ENCODE data around the gene FAM72C.
A peak's percentile ranks its signal among the peaks of the same experiment; 100 is the strongest.
"Not testable (repeated sequence)": the region's sequence is repeated elsewhere in the genome, so short reads cannot be mapped to it uniquely, and the experiment has no call there.

FAM72C gene

DNA sequence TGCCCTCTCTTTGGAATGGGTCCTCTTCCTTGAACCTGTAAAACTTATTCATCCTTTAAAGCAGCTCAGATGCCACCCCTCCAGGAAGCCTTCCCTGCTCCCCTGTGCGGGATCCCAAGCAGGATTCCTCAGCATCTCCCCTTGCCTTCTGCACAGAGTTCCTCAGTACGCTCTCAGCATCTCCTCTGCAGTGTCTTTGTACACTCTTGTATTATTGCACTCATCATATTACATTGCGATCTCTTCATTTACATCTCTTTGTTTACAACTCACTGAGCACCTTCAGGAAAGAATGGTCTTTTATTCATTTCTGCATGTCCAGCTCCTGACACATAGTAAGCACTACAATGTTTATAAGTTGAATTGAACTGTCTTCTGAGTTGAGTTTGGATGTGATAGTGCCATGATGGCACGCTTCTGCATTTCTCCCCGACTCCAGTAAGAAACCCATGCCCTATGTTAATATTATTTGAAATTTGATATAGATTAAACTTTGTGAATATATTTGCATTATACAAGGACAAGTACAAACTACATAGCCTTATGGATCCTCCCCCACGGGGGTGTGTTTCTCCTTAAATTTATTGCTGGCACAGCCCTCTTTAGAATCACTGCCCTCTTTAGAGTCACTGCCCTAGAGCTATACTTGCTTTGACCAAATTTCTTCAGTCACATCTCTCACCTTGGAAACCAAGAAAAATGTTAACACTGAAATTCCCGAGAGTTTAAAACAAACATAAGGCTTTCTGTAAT is 13.1 kb upstream of the FAM72C start:
- not testable (repeated sequence) for DNase-seq

DNA sequence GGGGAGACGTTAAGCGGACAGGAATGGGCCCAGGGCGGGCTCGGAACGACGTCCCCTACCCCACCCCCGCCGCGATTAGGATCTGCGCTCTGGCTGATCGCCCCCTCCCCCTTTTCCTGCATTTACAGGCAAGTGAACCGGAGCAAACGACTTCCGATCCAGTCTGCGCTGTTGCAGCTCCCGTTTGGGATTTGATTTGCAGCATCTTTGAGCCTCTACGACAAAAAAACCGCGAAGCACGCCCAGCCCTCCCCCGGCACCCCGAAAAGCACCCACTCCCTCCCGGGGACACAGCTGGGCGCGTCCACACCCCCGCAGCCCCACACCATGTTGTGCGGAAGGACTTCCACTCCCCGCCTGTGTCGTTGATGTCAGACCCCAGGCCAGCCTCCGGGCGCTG is 2.6 kb upstream of the FAM72C start:
- not testable (repeated sequence) for DNase-seq

DNA sequence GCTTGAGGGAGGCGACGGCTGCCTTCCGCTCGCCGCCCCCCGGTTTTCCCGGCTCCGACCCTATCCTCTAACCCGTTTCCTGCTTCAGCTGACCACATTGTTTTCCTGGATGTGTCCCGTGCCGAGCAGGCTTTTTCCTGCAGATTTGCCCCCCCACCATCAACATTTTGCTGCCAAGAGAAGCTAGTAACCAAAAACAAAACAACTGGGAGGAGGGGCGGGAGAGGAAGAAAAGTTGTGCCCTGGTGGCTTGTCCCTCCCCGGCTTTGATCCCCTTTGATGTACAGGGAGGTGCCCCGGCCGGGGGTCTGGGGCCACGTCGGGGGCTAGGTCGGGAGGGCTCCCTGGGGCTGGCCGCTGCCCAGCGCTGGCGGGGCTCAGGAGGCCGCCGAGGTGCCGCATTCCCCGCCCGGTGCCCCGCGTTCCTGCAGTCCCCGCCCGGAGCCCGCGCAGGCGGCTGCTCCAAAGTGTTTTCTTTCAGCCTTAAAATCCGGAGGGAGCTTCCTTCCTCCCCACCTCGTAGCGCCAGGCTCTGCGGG is 2.2 kb upstream of the FAM72C start:
- not testable (repeated sequence) for DNase-seq

DNA sequence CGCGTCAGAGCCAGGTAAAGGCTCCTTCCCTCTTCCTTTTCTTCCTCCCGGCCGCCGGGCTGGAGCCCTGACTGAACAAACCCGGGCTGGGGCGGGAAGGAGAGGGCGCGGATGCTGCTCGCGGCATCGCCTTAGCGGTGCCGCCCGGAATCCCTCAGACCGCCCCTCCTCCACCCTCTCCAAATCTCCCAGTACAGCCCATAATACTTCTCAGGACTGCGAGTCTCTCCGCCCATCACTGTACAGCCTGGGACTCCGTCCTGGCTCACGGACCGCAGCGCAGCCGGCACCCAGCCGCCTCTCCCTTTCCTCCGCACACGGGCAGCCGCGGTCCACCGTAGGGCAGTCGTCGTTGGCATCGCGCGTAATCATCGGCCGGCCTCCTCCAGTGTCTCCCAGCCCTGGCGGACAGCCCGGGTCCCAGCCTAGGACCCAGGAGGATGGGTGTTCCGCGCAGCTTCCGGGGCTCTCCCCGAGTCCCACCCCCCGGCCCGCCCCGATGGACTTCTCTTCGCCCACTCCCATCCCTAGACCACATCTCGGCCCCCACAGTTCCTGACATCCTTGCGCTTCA is 1.1 kb upstream of the FAM72C start:
- DNase-seq, result not testable (repeated sequence)

DNA sequence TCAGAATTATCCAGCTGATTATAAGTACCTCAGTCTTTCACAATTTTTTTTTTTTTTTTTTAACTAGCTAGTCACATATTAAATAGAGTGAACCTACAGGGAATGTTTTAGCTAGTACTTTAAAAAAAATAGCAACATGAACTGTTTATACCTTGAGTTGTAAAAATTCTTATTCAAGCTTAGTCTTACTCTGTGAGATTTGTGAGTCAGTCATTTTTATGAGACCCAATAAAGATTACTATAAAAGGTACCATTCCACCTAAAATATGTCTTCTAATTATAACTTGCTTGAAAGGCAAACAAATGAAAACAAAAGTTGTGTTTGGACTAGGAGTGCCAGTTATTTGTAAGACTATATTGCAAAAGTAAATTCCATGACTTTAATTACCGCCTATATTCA is 5.9 kb downstream of the FAM72C start:
- DNase-seq, result not testable (repeated sequence)

DNA sequence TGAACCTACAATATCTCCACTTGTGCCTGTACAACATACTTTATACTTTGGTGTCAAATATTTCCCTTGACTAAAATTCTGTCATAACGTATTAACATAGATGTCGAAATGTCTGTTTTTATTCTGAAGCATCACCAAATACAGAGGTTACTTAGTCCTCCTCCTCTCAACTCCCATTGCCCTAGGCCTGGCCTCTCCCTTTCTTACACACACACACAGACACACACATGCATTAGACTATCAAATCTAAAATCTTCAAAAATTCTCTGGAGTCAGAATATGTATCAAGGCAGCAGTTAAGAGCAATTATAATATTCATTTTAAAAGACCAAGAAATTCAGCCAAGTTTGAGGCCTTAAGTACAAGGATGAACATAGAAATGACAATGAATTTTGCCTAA is 7.5 kb downstream of the FAM72C start:
- DNase-seq, result not testable (repeated sequence)

DNA sequence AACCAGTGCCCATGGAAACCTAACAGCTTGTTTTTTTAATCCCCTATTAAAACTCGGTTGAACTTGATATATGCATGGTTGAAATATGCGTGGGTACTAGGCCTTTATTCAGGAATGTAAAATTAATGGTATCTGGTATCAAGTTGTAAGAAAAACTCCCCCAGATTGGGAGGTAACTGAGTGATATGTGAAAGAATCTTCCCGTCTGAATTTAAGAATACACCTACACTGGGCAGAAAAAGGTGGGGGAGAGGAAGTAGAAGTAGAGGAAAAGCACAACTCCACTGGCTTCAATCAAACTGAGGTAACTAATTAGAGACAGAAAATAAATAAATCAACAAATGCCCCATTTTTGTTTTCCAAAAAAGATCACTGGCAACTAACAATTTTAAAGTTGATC is 15.9 kb downstream of the FAM72C start:
- not testable (repeated sequence) for DNase-seq

DNA sequence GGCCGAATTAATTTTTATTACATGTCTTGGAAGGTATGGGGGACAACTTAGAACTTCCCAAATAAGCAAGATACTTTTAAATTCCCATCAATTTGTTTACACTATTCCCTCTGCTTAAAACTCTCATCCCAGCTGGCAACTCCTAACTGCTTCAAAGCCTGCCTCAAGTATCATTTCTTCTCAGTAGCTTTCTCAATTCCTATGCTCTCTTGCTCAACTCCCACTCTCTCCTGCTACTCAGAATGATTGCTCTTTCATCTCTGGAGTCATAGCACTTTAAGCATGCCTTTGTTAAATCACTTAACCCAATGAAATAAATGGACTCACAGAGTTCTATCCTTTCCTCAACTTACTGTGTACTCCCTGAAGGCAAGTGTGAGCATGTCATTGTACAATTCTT is 18.9 kb downstream of the FAM72C start:
- DNase-seq, result not testable (repeated sequence)

DNA sequence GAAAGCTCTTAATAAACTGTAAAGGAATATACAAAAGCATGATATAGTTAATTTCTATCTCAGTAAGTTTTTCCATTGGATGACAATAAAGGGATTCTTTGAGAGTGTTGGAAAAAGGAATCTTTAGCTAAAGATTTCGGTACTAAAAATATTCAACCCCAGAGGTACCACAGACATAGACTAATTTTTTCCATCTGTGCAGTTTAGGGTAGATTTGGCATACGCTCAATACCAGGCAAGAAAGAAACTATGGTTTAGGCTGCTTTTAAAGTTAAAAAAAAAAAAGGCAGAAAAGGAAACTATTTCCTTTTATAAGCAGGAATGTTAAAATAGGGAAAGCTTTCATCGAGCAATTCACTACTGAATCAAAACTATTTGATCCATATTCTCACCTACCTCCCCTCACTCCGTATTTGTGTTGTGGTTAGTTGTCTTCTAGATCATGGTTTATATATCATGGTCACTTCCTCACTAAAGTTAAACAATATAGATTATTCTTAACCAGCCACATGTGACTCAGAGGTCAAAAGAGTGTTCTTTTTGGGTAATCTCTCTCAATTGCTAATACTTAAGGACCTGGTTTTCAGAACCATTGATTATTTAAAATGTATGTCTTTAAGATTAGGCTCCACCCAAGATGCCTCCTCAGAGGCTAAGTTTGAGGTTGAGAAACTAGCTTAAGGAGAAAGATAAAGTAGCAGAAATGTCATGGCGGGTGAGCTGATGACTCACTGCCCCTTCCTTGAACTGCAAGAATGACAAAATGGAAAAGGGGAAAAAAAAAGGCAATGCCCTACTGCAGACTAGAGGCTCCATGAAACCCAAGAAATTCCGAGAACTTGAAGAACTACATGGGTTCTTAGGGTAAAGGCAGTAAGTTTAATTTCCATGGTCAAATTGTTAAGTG is 20.0 kb downstream of the FAM72C start:
- DNase-seq, result not testable (repeated sequence)

DNA sequence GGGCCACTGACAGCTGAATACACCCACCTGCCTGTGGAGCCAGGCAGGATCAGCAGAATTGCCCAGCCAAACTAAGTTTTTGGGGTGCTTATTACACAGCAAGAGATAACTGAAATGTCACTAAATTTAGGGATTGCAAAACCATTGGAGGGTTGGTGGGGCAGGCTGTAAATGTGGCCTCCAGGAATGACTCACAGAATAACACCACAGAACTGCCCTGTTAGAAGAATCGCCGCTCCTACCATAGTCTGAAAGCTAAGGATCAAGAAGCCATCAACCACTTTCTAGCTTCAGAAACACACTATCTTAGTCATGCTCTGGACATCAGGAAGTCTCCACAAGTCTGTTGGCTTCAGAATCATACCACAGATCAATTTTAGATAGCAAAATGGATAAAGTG is 24.0 kb downstream of the FAM72C start:
- not testable (repeated sequence) for DNase-seq

DNA sequence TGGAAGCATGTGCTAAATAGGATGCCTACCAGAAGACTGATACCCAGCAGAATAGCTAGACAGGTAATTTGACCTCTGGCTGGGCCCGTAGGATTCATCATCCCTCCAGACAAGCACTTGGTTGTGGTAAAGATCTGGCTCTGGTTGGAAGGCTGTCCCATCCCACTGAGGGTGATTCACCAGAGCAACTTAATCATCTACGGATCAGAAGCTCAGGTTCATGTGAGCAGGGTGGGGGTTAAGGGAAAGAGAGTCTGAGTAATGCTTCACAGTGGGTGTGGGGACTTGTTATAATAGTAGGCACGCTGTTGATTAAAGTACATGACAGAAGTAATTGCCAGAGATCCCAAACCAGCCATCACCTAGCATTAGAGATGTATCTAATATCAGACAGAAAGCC is 26.5 kb downstream of the FAM72C start:
- DNase-seq, result not testable (repeated sequence)

DNA sequence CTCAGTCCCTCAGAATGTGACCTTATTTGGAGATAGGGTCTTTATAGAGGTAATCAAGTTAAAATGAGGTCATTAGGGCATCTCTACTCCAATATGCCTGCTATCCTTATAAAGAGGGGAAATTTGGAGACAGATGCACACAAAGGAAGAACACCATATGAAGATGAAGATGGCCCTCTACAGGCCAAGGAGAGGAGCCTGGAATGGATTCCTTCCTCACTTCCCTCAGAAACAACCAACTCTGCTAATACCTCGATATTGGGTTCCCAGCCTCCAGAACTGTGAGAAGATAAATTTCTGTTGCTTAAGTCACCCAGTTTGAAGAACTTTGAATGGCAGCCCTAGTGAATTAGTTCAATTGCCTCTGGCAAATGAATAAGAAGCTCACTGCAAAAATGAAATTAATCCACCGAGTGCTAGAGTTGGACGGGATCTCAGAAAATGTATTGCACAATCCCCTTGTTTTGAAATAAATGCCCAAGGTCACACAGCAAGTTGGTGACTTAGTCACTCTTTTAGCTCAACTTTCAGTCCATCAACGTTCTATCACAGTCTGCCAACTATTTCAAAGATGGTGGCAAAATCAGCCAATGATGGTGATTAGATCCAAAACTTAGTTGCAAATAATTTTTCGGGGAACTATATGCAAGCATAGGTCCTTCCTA is 27.1 kb downstream of the FAM72C start:
- not testable (repeated sequence) for DNase-seq

DNA sequence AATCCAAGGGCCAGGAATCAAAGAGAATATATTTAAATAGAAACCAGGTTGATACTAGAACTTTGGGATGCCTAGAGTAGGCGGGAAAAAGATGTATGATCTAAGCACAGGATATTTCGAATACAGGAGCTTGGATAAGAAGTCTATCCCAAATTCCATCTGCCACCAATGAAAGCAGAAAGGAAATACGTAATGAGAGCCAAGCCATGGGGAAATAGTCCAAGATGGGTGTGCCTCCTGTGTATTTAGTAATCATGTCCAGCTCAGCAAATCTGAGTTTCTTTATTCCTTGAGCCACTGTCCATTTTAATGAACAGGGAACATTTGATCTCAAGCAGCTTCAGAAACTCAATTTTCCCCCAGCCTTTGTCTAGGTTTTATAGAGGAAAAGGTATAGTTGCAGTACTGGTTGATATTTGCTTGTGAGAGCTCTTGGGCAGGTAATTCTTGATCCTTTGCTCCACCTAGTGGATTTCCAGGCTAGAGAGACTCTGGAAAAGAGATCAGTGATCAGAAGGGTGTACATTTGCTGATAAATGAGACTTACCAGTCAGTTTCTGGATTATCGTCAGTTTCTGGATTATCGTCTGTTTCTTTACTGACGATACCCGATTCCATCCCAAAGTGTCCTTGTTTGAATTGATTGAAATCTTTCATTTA is 28.3 kb downstream of the FAM72C start:
- DNase-seq, result not testable (repeated sequence)

DNA sequence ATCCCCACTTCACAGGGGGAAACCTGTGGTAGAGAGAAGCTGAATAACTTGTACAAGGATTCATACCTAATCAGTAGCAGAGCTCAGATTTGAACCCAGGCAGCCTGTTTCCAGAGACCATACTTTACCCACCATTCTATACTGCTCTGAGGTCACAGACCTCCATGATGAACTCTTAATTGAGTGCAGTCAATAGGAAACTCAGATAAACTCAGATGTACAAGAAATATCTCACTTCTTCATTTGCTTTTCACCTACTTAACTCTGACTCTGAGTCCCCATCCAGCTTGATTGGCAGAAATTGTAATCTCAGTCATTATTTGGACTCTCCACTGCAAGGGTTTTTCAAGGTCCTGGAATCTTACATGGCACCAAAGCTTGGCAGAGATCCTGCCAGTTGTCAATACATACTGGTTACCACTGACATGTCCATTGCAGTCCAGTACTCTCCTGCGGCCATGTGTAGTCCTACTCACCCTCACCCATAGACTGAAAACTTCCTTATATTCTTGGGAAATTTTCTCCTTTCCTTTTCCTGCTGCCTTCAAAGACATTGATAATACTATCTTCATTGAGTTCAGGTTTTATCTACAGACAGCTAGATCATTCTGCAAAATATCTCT is 29.4 kb downstream of the FAM72C start:
- DNase-seq, result not testable (repeated sequence)

DNA sequence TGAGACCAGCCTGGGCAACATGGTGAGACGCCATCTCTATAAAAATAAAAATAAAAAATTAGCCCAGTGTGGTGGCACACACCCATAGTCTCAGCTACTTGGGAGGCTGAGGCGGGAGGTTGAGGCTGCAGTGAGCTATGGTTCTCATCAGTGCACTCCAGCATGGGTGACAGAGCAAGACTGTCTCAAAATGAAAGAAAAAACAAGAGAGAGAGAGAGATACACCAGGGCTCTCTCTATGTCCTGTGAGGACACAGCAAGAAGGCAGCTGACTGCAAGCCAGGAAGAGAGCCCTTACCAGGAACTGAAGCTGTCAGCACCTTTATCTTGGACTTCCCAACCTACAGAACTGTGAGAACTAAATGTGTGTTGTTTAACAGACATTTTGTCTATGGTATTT is 32.1 kb downstream of the FAM72C start:
- DNase-seq, result not testable (repeated sequence)

DNA sequence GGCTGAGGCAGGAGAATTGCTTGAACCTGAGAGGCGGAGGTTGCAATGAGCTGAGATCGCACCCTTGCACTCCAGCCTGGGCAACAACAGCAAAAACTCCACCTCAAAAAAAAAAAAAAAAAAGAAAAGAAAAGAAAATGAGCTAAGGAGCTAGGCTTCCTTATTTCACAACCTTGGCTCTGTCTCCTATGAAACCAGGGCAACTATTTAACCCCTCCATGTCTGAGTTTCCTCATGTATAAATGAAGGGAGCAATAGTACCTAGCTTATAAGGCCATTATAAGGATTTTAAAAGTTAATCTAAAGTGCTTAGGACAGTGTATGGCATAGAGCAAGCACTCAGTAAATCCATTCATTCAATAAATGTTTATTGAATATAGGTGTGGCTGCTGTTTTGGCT is 32.9 kb downstream of the FAM72C start:
- not testable (repeated sequence) for DNase-seq

DNA sequence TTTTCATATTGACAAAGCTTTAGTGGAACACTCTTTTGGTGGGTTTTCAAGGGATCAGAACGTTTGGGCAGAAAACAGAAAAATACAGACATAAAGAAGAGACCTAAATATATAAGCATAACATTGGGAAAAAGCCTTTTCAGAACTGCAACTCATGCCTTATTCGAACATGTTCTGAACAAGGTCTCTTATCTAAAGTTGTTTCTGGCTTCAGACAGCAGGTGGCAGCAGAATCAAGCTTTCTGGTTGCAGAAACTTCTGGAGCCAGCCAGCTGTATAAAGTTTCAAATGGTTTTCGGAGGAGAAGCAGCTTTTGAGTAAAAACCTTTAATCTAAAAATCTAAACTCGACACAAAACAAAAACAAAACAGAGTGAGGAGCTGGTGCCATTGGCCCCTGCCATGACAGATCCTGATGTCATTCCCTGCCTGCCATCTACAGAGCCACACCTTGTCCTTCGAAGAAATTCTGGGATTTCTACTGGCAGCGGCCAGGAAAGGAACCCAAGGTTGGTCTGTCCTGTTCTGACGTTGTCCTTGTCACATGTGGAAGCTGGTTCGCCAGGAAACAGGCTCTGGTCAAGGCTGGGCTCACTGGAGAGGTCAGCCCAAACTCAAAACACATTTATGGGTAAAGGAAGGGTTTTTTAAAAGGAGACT is 35.2 kb downstream of the FAM72C start:
- peak; percentile 39 for DNase-seq

DNA sequence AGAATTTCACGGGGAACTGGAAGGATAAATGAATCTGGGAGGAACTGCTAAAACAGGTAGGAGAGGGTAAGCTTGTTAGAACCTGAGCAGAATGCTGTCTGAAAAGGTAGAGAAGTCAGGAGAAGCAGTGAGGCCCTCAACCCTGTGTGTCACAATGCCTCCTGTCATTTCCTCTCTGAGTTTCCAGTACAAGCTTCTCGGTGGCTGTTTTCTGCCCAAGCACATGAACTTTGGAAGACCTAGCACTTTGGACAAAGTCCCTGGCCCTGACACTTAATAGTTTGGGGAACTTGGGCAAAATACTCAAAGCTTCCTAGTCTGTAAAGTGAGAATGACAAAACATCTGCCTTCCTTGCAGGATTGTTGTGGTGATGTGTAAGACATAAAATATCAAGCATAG is 52.7 kb downstream of the FAM72C start:
- DNase-seq, result not testable (repeated sequence)

DNA sequence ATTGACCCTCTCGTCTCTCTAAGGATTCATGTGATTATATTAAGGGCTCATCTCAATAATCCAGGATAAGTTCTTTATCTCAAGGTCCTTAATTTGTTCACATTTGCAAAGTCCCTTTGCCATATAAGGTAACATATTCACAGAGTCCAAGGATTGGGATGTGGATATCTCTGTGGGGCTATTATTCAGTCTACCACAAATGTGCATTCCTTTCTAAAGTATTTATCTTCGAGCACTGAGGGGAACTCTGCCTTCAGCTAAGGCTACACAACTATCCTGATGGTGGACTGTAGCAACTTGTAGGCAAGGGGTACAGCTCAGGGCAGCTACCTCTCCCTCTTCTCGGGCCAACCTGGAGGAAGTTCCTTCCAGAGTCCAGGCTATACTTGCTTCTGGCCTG is 53.2 kb downstream of the FAM72C start:
- not testable (repeated sequence) for DNase-seq

DNA sequence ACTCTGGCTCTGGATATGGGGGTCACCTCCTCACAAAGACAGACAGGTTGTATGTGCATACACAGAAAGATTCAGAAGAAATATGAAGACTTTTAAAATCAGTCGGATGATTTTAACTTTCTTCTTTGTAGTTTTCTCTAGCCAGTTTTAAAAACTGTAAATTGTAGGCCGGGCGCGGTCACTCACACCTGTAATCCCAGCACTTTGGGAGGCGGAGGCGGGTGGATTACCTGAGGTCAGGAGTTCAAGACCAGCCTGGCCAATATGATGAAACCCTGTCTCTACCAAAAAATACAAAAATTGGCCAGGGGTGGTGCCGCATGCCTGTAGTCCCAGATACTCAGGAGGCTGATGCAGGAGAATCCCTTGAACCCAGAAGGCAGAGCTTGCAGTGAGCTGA is 58.1 kb downstream of the FAM72C start:
- DNase-seq, result not testable (repeated sequence)

All from suppressor macrophage treated with lipopolysaccharide for 4 hours (primary cell).